GM19351 (cell line): Measurements from ENCODE around the gene RABL6.
"Not testable (repeated sequence)": the region's sequence is repeated elsewhere in the genome, so short reads cannot be mapped to it uniquely, and the experiment has no call there.

Experiments used
- ATAC-seq: cut with Tn5 transposase; IDR thresholded peaks from one replicate; pipeline ENCODE4 v1.9.1; 2021; ENCODE audit warnings: mild to moderate bottlenecking, moderate library complexity; ENCODE audit not compliant: unreplicated experiment

The RABL6 gene

GRCh38 chr9:136875155-136875554, 67.4 kb downstream of the RABL6 start:
- no peak for ATAC-seq

GRCh38 chr9:136876476-136876875, 68.7 kb downstream of the RABL6 start:
- ATAC-seq: no peak

- no peak for ATAC-seq
Observed at GRCh38 chr9:136880651-136881050, 72.9 kb downstream of the RABL6 start.

- no peak for ATAC-seq
Observed at GRCh38 chr9:136881691-136882108, 74.0 kb downstream of the RABL6 start.

GRCh38 chr9:136882109-136882946, 74.6 kb downstream of the RABL6 start:
- no peak for ATAC-seq

- ATAC-seq: not testable (repeated sequence)
Observed at GRCh38 chr9:136882947-136883283, 75.2 kb downstream of the RABL6 start.

GRCh38 chr9:136883670-136884069, 75.9 kb downstream of the RABL6 start:
- not testable (repeated sequence) for ATAC-seq

- peak; percentile 83 for ATAC-seq
Observed at GRCh38 chr9:136885950-136886578, 78.3 kb downstream of the RABL6 start, which contains the start of gene TRAF2. Gene TRAF2, plus strand, starts transcription at chr9:136886516. Its CDS starts 12,225 bp downstream, at chr9:136898741.

GRCh38 chr9:136886610-136887597, 79.2 kb downstream of the RABL6 start:
- ATAC-seq: peak; percentile 31

GRCh38 chr9:136888454-136888853, 80.7 kb downstream of the RABL6 start:
- ATAC-seq: no peak

- ATAC-seq: no peak
Observed at GRCh38 chr9:136889858-136890257, 82.1 kb downstream of the RABL6 start.

GRCh38 chr9:136890661-136891060, 82.9 kb downstream of the RABL6 start:
- ATAC-seq: no peak
